Measurements from ENCODE around the gene ZFP69. TPM values are rescaled to one million over a fixed set of nuclear protein-coding genes. Genes with fewer than 3 reads are reported as not detected.

The ZFP69 gene
- total RNA-seq, 2 donors from 2014 or later, result 3.1 to 3.2 TPM

GRCh38 chr1:40450495-40451237 lies 26.4 kb upstream of the ZFP69 start:
- Histone ChIP-seq H3K36me3 (no peaks in the 10 kb centered on the region), H3K9me3 (no peaks in the 10 kb centered on the region), H3K4me1 (replicated peaks) (no peaks in the 10 kb centered on the region), H3K4me3 (peak overlapping the region; percentile 58 to 71), H3K27ac (peak overlapping the region; percentile 45 to 72), H3K27me3 (replicated peaks; ENCODE audit: insufficient read depth) (no peaks in the 10 kb centered on the region)
- WGBS, result 26% methylated on average over 22 of the region's 22 CpGs
- intact Hi-C loops (cut with DNase I), result no loop called here
- no peak for DNase-seq (ENCODE audit: low spot score)
- TF ChIP-seq POLR2AphosphoS5 (IDR thresholded peaks at IDR 0.05), result no peak
- no peak for TF ChIP-seq POLR2A (IDR thresholded peaks at IDR 0.05)
- TF ChIP-seq CTCF (IDR thresholded peaks at IDR 0.05), result no peak

GRCh38 chr1:40451238-40451585 lies 25.9 kb upstream of the ZFP69 start:
- Histone ChIP-seq H3K27ac (no peak overlapping the region), H3K4me3 (no peak overlapping the region), H3K27me3 (replicated peaks; ENCODE audit: insufficient read depth) (no peaks in the 10 kb centered on the region), H3K36me3 (no peaks in the 10 kb centered on the region), H3K9me3 (no peaks in the 10 kb centered on the region), H3K4me1 (replicated peaks) (no peaks in the 10 kb centered on the region)
- intact Hi-C loops (cut with DNase I), result no loop called here
- WGBS, result 91% methylated on average over 1 of the region's 1 CpG
- no peak for DNase-seq (ENCODE audit: low spot score)
- TF ChIP-seq POLR2A (IDR thresholded peaks at IDR 0.05) (no peak), POLR2AphosphoS5 (IDR thresholded peaks at IDR 0.05) (no peak), CTCF (IDR thresholded peaks at IDR 0.05) (no peak)

GRCh38 chr1:40454873-40455272 lies 22.2 kb upstream of the ZFP69 start:
- H3K9me3 ChIP-seq, result no peaks in the 10 kb centered on the region
- TF ChIP-seq POLR2AphosphoS5 (IDR thresholded peaks at IDR 0.05), result no peak
- TF ChIP-seq POLR2A (IDR thresholded peaks at IDR 0.05), result no peak
- no peak for TF ChIP-seq CTCF (IDR thresholded peaks at IDR 0.05)

GRCh38 chr1:40462956-40463590 lies 14.0 kb upstream of the ZFP69 start:
- DNase-seq (ENCODE audit: low spot score), result no peak
- H3K4me1 ChIP-seq (replicated peaks), result no peaks in the 10 kb centered on the region
- intact Hi-C loops (cut with DNase I), result no loop called here
- H3K9me3 ChIP-seq, result peaks cover 4% of the 10 kb centered on the region
- H3K36me3 ChIP-seq, result no peaks in the 10 kb centered on the region
- TF ChIP-seq POLR2AphosphoS5 (IDR thresholded peaks at IDR 0.05) (no peak), CTCF (IDR thresholded peaks at IDR 0.05) (no peak), POLR2A (IDR thresholded peaks at IDR 0.05) (no peak)
- WGBS, result 99% methylated on average over 3 of the region's 3 CpGs
- H3K27me3 ChIP-seq (replicated peaks; ENCODE audit: insufficient read depth), result no peaks in the 10 kb centered on the region
- H3K4me3 ChIP-seq, result no peak overlapping the region
- no peak overlapping the region for H3K27ac ChIP-seq

More at GRCh38 chr1:40454873-40455272, 22.2 kb upstream of the ZFP69 start:
- DNase-seq (ENCODE audit: low spot score), result no peak
- Histone ChIP-seq H3K36me3 (no peaks in the 10 kb centered on the region), H3K27me3 (replicated peaks; ENCODE audit: insufficient read depth) (no peaks in the 10 kb centered on the region), H3K4me3 (no peak overlapping the region), H3K4me1 (replicated peaks) (no peaks in the 10 kb centered on the region), H3K27ac (no peak overlapping the region)
- 94% methylated on average over 1 of the region's 1 CpG for WGBS
- intact Hi-C loops (cut with DNase I), result no loop called here

- DNase-seq (ENCODE audit: low spot score), result no peak
- Histone ChIP-seq H3K36me3 (no peaks in the 10 kb centered on the region), H3K27ac (no peak overlapping the region), H3K9me3 (peaks cover 4% of the 10 kb centered on the region), H3K4me3 (no peak overlapping the region), H3K27me3 (replicated peaks; ENCODE audit: insufficient read depth) (no peaks in the 10 kb centered on the region), H3K4me1 (replicated peaks) (no peaks in the 10 kb centered on the region)
- no peak for TF ChIP-seq POLR2AphosphoS5 (IDR thresholded peaks at IDR 0.05)
- TF ChIP-seq CTCF (IDR thresholded peaks at IDR 0.05), result no peak
- no peak for TF ChIP-seq POLR2A (IDR thresholded peaks at IDR 0.05)
- intact Hi-C loops (cut with DNase I), result no loop called here
- WGBS, result 96% methylated on average over 2 of the region's 2 CpGs
Measured at GRCh38 chr1:40469327-40469726, 7.8 kb upstream of the ZFP69 start.

Measured in prostate gland (tissue), 2 donors.